Ammon's horn (tissue), 1 donor: Measurements from ENCODE around the gene ZNF324B.
"Not testable (repeated sequence)": the region's sequence is repeated elsewhere in the genome, so short reads cannot be mapped to it uniquely, and the experiment has no call there.

Experiments used
- DNase-seq: peaks from one replicate; pipeline ENCODE4 v3.0.0-alpha.2; 2016; ENCODE audit warnings: low spot score

The ZNF324B gene

GRCh38 chr19:58455306-58455705 is 3.9 kb downstream of the ZNF324B start:
- DNase-seq = no peak

DNA sequence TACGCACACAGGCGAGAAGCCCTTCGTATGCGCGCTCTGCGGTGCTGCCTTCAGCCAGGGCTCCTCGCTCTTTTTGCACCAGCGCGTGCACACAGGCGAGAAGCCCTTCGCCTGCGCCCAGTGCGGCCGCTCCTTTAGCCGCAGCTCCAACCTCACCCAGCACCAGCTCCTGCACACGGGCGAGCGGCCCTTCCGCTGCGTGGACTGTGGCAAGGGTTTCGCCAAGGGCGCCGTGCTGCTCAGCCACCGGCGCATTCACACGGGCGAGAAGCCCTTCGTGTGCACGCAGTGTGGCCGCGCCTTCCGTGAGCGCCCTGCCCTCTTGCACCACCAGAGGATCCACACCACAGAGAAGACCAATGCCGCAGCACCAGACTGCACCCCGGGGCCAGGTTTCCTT is 4.7 kb downstream of the ZNF324B start:
- no peak for DNase-seq

DNA sequence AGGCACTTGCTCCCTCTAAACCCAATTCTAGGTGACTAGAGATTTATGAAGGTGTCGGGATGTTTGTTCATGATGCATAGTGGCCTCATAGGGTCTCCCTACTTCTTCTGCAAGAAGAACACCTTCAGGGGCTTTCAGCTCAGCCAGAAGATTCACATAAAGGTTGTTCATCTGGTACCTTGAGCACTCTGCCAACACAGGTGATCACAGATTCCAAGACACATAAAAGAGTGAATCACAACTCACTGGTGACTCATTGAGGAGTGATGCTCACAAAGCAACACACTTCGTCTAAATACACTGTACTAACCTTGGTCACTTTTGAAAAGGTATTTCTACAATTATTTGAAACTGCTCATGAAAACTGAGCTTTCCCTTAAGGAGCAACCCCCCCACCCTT is 8.6 kb downstream of the ZNF324B start:
- no peak for DNase-seq

DNA sequence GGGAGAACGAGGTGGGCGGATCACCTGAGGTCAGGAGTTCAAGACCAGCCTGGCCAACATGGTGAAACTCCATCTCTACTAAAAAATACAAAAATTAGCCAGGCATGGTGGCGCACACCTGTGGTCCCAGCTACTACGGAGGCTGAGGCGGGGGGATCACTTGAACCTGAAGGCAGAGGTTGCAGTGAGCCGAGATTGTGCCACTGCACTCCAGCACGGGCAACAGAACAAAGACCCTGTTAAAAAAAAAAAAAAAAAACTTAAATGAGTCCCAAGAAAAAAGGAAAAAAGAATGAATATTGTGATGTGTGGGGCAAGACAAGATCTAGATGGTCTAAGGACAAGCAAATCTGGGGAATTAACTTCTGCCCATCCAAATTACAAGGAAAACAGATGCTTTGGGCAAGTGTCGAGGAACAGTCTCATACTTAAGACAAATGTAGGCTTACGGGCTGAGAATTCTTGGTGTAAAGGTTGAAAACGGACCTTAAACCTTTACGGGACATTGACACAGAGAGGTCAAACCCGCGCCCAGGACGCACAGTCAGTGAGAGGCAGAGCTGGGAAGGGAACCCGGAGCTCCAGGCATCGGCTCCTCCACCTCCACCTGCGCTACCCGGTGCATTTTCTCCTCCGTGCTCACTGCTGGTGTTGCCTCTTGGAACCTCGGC is 14.8 kb downstream of the ZNF324B start:
- no peak for DNase-seq

DNA sequence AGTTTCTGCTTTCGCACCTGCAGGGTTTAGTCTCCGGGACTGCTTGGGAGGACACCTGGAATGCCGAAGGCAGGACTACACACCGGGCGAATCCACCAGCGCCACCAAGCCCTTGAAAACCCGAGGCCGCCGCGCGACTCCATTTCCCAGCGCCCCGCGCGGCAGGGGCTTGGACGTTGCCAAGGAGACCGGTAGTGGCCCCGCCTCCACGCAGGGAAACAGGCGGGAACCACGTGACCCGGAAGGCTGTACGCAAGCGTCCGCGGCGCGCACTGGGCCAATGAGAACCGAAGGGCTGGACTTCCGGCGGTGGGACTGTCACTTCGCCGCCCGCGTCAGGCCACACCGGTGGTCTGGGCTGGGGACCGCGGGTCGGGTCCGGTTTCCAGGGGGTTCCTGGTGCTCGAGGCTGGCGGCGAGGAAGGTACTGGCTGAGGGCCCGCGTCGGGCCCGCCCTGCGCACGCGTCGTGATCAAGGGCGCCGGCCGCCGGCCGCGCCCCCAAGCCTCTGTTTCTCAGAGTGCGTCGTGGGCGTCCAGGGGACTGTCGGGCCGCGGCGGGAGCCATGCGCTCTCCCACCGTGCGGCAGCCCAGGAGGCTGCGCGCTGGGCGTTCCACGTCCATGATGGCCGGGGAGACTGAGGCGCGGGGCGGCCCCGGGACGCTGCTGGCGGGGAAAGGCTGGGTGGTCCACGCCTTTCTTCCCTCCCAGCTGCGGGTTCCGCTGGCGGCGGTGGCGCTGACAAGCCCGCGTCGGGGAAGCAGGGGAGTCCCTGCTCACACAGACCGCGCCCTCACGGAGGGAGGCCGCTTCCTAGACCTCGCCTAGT is 15.6 kb downstream of the ZNF324B start, which contains the start of gene ZNF324:
TSS of gene ZNF324 (plus strand) at position 321 of the 830 bp plus-strand sequence. CDS start 2,106 bp downstream, outside the sequence.
- DNase-seq = peak; percentile 99

- no peak for DNase-seq
Observed at GRCh38 chr19:58468216-58468839, 16.9 kb downstream of the ZNF324B start.

DNA sequence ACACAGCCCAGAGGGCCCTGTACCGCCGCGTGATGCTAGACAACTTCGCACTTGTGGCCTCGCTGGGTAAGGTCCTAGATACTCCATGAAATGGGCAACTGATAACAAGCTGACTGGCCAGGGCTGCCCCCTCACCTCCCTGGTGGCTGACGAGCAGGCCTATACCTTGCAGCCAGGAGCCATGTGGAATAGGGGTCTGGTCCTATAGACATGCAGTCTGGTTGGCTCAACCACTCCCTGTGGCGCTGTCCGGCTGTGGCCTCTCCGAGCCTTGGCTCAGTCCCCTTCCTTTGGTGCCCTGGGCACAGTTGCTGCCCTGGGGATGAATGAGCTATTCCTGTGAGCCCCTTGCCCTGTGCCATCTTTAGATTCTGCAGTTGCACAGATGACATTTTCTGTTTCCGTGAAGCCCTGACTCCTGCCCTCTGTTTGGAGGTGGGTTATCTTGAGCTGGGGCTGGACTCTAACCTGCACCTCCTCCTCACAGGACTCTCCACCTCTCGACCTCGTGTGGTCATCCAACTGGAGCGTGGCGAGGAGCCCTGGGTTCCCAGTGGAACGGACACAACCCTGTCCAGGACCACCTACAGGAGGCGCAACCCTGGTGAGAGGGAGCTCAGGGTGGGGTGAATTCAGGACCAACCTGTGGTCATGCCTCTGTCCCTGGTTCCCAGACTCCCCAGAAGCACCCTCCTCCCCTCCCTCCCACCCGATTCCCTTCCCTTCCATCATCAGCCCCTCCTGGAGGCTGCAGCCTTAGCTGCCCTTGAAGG is 18.0 kb downstream of the ZNF324B start:
- DNase-seq = no peak

DNA sequence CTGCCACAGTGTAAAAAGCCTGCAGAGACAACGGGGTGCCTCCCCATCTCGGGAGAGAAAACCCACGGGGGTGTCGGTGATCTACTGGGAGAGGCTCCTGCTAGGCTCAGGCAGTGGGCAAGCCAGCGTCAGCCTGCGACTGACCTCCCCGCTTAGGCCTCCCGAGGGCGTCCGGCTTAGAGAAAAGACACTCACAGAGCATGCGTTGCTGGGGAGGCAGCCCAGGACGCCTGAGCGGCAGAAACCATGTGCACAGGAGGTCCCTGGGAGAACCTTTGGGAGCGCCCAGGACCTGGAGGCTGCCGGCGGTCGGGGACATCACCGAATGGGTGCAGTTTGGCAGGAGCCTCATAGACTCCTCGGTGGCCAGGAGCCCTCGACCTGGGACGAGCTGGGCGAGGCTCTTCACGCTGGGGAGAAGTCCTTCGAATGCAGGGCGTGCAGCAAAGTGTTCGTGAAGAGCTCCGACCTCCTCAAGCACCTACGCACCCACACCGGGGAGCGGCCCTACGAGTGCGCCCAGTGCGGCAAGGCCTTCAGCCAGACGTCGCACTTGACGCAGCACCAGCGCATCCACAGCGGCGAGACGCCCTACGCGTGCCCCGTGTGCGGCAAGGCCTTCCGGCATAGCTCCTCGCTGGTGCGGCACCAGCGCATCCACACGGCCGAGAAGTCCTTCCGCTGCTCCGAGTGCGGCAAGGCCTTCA is 19.6 kb downstream of the ZNF324B start:
- not testable (repeated sequence) for DNase-seq

DNA sequence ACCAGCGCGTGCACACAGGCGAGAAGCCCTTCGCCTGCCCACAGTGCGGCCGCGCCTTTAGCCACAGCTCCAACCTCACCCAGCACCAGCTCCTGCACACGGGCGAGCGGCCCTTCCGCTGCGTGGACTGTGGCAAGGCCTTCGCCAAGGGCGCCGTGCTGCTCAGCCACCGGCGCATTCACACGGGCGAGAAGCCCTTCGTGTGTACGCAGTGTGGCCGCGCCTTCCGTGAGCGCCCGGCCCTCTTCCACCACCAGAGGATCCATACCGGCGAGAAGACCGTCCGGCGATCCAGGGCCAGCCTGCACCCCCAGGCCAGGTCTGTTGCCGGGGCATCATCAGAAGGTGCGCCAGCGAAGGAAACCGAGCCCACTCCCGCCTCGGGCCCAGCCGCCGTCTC is 20.3 kb downstream of the ZNF324B start:
- DNase-seq = no peak

GRCh38 chr19:58473775-58474174 is 22.4 kb downstream of the ZNF324B start:
- no peak for DNase-seq

DNA sequence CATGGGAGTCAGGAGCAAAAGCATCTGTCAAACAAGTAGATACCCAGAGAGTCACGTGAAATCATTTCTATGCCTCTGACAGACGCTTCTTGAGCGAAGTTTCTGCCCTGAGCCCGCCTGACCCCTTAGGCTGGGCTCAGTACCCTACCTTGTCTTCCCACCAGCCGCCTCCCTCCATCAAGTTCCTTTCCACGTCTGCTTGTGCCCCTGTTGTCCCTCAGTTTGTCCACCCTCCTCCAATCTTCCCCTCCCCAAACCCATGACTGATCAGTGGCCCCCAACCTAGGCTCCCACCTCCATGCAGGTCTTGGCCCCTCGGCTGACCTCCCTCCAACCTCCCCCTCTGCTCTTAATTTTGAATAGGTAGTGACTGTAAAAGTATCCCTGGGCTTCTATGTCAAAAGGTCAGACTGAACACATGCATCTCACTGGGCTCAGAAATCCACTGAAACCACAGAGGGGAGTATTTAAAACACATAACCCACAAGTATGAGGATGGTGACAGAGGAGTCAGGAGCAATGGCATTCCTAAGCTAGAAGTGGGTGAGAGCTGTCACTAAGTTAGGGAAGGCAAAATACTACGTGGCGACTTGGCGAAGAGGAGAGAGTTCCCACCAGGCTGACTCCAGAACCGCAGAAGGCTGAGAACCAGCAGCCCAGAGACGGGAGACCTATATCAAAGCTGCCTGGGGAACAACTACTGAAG is 23.0 kb downstream of the ZNF324B start:
- DNase-seq = no peak

DNA sequence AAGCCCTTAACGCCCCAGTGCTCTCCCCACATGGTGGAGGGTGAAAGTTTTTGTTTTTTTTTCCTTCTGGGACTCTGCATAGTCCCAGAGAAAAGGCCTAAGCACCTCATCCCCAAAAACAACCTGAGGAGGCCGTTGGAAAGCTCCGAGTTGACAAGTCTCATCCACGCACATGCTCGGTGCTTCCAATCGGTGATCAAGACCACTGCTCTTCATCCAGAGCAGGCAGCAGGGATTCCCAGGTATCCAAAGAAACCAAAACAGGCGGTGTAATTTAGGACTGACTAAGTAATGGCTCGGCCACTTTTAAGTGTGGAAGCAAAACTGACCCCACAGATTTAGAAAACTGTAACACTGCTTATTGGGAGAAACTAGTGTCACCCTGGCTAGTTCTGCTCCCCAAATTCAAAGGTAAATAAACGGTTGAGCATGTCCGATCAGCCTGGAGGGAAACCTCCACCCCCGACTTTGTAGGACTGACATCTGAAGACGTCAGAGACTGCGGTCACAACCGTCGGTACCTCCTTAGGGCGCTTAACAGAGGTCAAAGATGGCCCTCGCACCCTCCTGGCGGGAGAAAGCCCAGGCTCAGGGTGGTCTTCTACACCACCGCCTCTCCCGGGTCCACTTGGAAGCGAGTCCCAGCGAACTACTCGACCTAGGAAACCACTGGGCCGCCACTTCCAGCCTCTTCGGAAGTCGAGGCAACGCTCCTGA is 23.7 kb downstream of the ZNF324B start:
- DNase-seq = no peak

DNA sequence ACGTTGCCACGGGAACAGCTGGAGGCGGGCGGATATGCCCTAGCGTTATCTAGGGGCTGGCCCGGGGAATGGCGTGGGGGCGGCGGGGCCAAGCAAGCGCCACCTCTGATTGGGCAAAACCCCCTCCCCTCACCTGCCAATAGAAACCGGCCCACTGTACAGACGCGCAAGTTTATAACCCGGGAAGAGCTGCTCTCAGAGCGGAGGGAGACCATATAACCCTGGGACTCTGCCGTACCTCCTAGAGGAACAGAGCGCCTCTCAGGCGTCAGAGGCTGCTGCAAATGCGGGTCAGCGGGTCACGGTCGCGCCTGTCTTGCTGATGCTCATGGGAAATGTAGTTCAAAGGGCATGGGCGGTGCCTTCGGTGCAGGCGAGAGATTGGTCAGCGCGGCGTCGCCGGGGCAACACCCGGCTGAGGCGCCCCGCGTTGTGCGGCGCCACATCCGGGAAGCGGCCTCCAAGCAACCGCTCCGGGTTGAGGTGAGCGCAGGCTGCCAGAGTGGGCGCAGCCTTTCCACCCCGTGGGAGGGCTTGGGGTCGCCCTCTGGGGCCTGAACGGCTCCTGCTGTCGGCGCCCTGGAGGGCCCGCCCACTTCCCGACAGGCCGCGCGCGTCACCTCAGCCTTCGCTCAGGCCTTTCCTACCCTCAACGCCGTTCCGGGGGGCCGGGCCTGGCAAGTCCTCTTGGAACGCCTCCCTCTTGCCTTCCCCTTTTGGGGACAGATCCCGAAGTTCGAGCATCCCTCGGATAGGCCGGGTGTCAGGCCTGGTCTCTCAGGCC is 24.5 kb downstream of the ZNF324B start, which contains the start of gene ZNF446:
TSS of gene ZNF446 (plus strand) at position 639 of the 784 bp plus-strand sequence. CDS start 867 bp downstream, outside the sequence.
- DNase-seq = peak; percentile 99

DNA sequence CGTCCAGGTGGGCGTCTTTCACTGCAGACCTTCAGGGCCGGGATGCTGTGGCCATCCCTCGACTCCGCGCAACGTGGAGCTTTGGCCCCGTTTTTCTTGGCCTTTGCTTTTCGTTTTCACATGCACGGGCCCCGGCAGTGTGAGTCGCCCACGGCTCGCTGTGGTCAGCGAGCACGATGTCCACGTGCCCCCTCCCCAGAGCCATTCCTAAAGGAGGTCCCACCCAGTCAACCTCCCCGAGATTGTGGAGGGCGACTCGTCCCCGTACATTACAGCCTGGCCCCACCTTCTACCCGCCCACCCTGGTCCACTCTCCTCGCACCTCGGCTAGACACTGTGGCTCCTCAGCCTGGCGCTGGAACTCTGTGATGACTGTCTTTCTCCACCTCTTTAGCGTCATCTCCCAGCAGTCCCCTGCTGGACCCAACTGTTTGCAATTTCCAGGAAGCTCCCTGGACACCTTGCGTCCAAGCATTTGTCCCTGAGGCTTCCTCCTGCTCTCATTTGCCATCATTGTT is 25.1 kb downstream of the ZNF324B start:
- DNase-seq = no peak

DNA sequence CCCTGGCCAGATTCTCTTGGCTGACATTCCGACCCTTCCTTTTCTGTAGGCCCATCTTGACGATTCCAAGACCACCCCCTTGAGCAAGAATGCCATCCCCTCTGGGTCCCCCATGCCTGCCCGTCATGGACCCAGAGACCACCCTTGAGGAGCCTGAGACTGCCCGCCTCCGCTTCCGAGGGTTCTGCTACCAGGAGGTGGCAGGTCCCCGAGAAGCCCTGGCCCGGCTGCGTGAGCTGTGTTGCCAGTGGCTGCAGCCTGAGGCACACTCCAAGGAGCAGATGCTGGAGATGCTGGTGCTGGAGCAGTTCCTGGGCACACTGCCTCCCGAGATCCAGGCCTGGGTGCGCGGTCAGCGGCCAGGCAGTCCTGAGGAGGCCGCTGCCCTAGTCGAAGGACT is 25.7 kb downstream of the ZNF324B start:
- DNase-seq = no peak

- DNase-seq = no peak
Observed at GRCh38 chr19:58477871-58478270, 26.4 kb downstream of the ZNF324B start.

- no peak for DNase-seq
Observed at GRCh38 chr19:58479303-58479702, 27.9 kb downstream of the ZNF324B start.

DNA sequence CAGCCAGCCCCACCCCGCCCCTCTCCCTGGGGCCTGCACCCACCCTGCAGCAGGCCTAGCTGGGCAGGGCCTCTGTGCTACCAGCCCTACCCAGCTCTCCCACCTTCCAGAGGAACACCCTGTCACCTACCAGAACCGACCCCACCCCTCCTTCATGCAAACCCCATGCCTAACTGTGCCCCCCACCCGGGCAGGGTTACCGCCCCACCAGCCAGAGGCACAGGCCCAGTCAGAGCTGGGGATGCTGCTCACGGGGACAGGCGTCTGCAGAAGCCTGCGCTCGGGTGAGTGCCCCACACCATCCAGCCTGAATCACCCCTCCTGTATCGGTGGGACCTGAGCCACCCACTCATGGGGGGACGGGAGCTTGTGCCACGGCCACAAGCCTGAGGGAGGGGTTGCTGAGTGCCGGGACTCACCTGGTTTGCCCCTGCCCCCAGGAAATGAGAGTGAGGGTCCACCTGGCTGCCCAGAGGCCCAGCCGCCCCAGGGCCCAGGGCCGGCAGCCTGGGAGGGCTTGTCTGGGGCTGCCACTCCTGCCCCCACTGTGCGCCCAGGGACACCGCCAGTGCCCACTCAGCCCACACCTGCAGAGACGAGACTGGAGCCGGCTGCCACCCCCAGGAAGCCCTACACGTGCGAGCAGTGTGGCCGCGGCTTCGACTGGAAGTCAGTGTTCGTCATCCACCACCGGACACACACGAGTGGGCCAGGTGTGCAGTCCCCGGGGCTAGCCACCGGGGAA is 28.5 kb downstream of the ZNF324B start:
- DNase-seq = no peak
